Vagina (tissue), 2 donors: Measurements from ENCODE around the gene IL20RB. TPM values are rescaled to one million over a fixed set of nuclear protein-coding genes. Genes with fewer than 3 reads are reported as not detected.
A peak's percentile ranks its signal among the peaks of the same experiment; 100 is the strongest.

ENCODE experiments used
- DNase-seq, 2 donors: peaks; one replicate each; pipeline ENCODE4 v3.0.0-alpha.2; 2017; ENCODE audit errors: extremely low spot score in 2 of 2
- H3K27ac ChIP-seq: fragments of 200-600 bp; sonication (generic); one replicate; pipeline ENCODE4 v1.5.1; 2019
- H3K27me3 ChIP-seq: fragments of 200-600 bp; sonication (generic); one replicate; pipeline ENCODE4 v1.5.1; 2019
- H3K36me3 ChIP-seq, 2 donors: fragments of 200-600 bp; sonication (generic); one replicate each; pipeline ENCODE4 v1.5.1; 2017 to 2019
- H3K4me1 ChIP-seq: fragments of 200-600 bp; sonication (generic); one replicate; pipeline ENCODE4 v1.5.1; 2019
- H3K4me3 ChIP-seq, 2 donors: fragments of 200-600 bp; sonication (generic); 1 replicate in 1 of 2; 2 replicates in 1 of 2; pipeline ENCODE4 v1.5.1; 2016 to 2019
- H3K9me3 ChIP-seq: fragments of 200-600 bp; sonication (generic); one replicate; pipeline ENCODE4 v1.5.1; 2019
- POLR2A ChIP-seq, 2 donors: fragments of 450-650 bp; IDR thresholded peaks; one replicate each; pipeline ENCODE4 v1.6.1; 2017; ENCODE audit warnings: antibody characterized with exemption in 2 of 2, mild to moderate bottlenecking in 2 of 2, moderate library complexity in 2 of 2
- POLR2AphosphoS5 ChIP-seq, 2 donors: sonication (generic); formaldehyde crosslinking; IDR thresholded peaks; one replicate each; pipeline ENCODE4 v1.9.0; 2017; ENCODE audit warnings: antibody characterized with exemption in 2 of 2, mild to moderate bottlenecking in 2 of 2, low read depth in 1 of 2; ENCODE audit not compliant: insufficient read depth in 1 of 2
- intact Hi-C: fragments of 100-400 bp; cut with DNase I; formaldehyde crosslinking; loops from one replicate; pipeline ENCODE4 v1.15.1; 2023
- total RNA-seq: library from RNA; depleted of rRNA; stranded (reverse); fragments of >200 nt; gene quantifications from one replicate; pipeline ENCODE4 v1.2.3, GENCODE V29; 2016
- TF ChIP-seq, protein P1 (sequence below), 3 experiments: fragments of 450-650 bp in 2 of 3; fragments of 200-600 bp in 1 of 3; sonication (generic) in 1 of 3; IDR thresholded peaks; one replicate each; pipeline ENCODE4 v1.5.1; 2017 to 2019; ENCODE audit warnings: antibody characterized with exemption in 3 of 3, mild to moderate bottlenecking in 2 of 3, moderate library complexity in 2 of 3

Gene IL20RB
- total RNA-seq, 1 donor from 2014 or later: 67.3 TPM

GRCh38 chr3:136954980-136955780, 2.6 kb upstream of the IL20RB start:
- TF ChIP-seq, protein P1, sequence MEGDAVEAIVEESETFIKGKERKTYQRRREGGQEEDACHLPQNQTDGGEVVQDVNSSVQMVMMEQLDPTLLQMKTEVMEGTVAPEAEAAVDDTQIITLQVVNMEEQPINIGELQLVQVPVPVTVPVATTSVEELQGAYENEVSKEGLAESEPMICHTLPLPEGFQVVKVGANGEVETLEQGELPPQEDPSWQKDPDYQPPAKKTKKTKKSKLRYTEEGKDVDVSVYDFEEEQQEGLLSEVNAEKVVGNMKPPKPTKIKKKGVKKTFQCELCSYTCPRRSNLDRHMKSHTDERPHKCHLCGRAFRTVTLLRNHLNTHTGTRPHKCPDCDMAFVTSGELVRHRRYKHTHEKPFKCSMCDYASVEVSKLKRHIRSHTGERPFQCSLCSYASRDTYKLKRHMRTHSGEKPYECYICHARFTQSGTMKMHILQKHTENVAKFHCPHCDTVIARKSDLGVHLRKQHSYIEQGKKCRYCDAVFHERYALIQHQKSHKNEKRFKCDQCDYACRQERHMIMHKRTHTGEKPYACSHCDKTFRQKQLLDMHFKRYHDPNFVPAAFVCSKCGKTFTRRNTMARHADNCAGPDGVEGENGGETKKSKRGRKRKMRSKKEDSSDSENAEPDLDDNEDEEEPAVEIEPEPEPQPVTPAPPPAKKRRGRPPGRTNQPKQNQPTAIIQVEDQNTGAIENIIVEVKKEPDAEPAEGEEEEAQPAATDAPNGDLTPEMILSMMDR (IDR thresholded peaks at IDR 0.05): no peak
- TF ChIP-seq POLR2AphosphoS5 (IDR thresholded peaks at IDR 0.05; ENCODE audit: insufficient read depth in 1 of 2, low read depth in 1 of 2) (no peak), POLR2A (IDR thresholded peaks at IDR 0.05) (no peak)
- Histone ChIP-seq H3K4me1 (peaks cover 42% of the 10 kb centered on the region), H3K27ac (no peak overlapping the region)

GRCh38 chr3:136955813-136956212, 2.0 kb upstream of the IL20RB start:
- no peak for TF ChIP-seq POLR2AphosphoS5 (IDR thresholded peaks at IDR 0.05; ENCODE audit: insufficient read depth in 1 of 2, low read depth in 1 of 2)
- TF ChIP-seq, protein P1 (IDR thresholded peaks at IDR 0.05): no peak
- no peak for TF ChIP-seq POLR2A (IDR thresholded peaks at IDR 0.05)
- Histone ChIP-seq H3K4me1 (peaks cover 44% of the 10 kb centered on the region), H3K27ac (no peak overlapping the region)

More at GRCh38 chr3:136954980-136955780, 2.6 kb upstream of the IL20RB start:
- no peak for DNase-seq
- Histone ChIP-seq H3K9me3 (no peaks in the 10 kb centered on the region), H3K27me3 (no peaks in the 10 kb centered on the region), H3K36me3 (no peaks in the 10 kb centered on the region), H3K4me3 (no peak overlapping the region)
- intact Hi-C loops: no loop called here

DNA sequence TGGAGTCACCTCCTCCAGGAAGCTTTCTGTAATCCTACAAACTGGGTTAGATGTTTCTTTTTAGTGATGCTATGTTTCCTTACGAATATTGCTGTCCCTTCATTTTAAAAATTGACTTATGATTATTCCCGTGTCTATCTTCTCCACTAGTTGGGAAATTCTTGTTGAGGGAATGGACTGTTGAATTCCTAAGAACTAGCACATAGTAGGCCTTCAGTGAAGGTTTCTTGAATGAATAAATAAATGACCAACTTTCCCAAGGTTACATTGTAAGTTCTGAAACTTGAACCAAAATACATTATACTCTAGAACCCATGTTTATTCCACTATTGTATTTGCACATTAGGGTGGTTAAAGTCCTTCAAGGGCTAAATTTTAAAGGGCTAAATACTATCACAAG, 812 bp upstream of the IL20RB start:
- DNase-seq: no peak
- Histone ChIP-seq H3K4me3 (no peak overlapping the region), H3K9me3 (no peaks in the 10 kb centered on the region), H3K4me1 (peaks cover 51% of the 10 kb centered on the region), H3K27me3 (no peaks in the 10 kb centered on the region), H3K27ac (peak overlapping the region; percentile 0), H3K36me3 (no peaks in the 10 kb centered on the region)
- intact Hi-C loops: no loop called here
- TF ChIP-seq, protein P1 (IDR thresholded peaks at IDR 0.05): no peak
- TF ChIP-seq POLR2AphosphoS5 (IDR thresholded peaks at IDR 0.05; ENCODE audit: insufficient read depth in 1 of 2, low read depth in 1 of 2) (no peak), POLR2A (IDR thresholded peaks at IDR 0.05) (no peak)

More at GRCh38 chr3:136955813-136956212, 2.0 kb upstream of the IL20RB start:
- Histone ChIP-seq H3K4me3 (no peak overlapping the region), H3K36me3 (no peaks in the 10 kb centered on the region), H3K9me3 (no peaks in the 10 kb centered on the region), H3K27me3 (no peaks in the 10 kb centered on the region)
- DNase-seq: no peak
- intact Hi-C loops: no loop called here

DNA sequence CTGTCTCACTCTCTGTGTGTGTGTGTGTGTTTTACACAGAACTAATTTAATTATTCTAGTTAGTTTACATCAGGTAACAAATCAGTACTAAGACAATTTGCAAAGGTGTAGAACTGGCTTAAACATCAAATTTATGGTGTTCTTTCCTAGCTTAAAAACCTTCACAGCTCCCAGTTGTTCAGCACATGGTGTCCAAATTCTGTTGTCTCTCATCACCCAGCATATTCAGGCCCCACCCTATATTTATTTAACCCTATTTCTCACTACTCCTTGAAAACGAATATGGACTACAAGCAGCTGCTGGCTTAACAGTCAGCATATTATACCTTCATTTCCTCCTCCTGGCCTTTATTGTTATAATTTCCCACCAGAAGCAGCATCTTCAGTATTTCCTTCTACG, 1.2 kb downstream of the IL20RB start:
- Histone ChIP-seq H3K9me3 (no peaks in the 10 kb centered on the region), H3K27me3 (no peaks in the 10 kb centered on the region), H3K4me3 (peak overlapping the region in 1 of 2 donors; percentile 40), H3K27ac (peak overlapping the region; percentile 71), H3K36me3 (no peaks in the 10 kb centered on the region), H3K4me1 (peaks cover 40% of the 10 kb centered on the region)
- DNase-seq: no peak
- TF ChIP-seq POLR2AphosphoS5 (IDR thresholded peaks at IDR 0.05; ENCODE audit: insufficient read depth in 1 of 2, low read depth in 1 of 2): no peak
- TF ChIP-seq, protein P1 (IDR thresholded peaks at IDR 0.05): no peak
- no peak for TF ChIP-seq POLR2A (IDR thresholded peaks at IDR 0.05)
- intact Hi-C loops: no loop called here

DNA sequence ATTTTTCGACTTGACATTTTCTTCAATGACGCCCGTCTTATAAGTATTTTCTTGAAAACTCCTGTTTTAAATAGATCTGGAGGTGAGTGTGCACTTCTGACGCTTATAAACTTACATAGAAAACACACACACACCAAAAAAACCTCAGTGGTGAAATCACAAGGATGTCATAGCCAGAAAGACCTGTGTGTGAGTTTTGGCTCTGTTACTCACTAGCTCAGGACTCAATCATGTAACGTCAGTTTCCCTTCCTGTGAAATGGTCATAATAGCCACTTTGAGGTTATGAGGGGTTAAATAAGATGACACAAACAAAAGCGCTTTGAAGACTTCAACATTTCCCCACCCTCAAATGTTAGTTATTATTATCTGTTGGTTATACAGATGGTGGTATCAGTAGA, 1.8 kb downstream of the IL20RB start:
- TF ChIP-seq POLR2AphosphoS5 (IDR thresholded peaks at IDR 0.05; ENCODE audit: insufficient read depth in 1 of 2, low read depth in 1 of 2): no peak
- no peak for TF ChIP-seq POLR2A (IDR thresholded peaks at IDR 0.05)
- TF ChIP-seq, protein P1 (IDR thresholded peaks at IDR 0.05): no peak
- peaks cover 33% of the 10 kb centered on the region for H3K4me1 ChIP-seq
- no peak for DNase-seq
- no peaks in the 10 kb centered on the region for H3K27me3 ChIP-seq
- no peaks in the 10 kb centered on the region for H3K36me3 ChIP-seq
- peak overlapping the region; percentile 71 for H3K27ac ChIP-seq
- no peaks in the 10 kb centered on the region for H3K9me3 ChIP-seq
- intact Hi-C loops: no loop called here
- H3K4me3 ChIP-seq: peak overlapping the region in 1 of 2 donors; percentile 40
